Measurements from ENCODE around the gene WNT16.

- TF ChIP-seq, protein P1, sequence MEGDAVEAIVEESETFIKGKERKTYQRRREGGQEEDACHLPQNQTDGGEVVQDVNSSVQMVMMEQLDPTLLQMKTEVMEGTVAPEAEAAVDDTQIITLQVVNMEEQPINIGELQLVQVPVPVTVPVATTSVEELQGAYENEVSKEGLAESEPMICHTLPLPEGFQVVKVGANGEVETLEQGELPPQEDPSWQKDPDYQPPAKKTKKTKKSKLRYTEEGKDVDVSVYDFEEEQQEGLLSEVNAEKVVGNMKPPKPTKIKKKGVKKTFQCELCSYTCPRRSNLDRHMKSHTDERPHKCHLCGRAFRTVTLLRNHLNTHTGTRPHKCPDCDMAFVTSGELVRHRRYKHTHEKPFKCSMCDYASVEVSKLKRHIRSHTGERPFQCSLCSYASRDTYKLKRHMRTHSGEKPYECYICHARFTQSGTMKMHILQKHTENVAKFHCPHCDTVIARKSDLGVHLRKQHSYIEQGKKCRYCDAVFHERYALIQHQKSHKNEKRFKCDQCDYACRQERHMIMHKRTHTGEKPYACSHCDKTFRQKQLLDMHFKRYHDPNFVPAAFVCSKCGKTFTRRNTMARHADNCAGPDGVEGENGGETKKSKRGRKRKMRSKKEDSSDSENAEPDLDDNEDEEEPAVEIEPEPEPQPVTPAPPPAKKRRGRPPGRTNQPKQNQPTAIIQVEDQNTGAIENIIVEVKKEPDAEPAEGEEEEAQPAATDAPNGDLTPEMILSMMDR (conservative IDR thresholded peaks at IDR 0.05; ENCODE audit: low read length), result peak; percentile 33; the same call in 1 of the 2 replicates
- TF ChIP-seq EZH2phosphoT487 (IDR thresholded peaks at IDR 0.05; ENCODE audit: borderline replicate concordance), result no peak
Observed at GRCh38 chr7:121351682-121352081, 22.9 kb downstream of the WNT16 start.

All from Loucy (cell line).